ENCODE data around the gene NOL4L.

DNA sequence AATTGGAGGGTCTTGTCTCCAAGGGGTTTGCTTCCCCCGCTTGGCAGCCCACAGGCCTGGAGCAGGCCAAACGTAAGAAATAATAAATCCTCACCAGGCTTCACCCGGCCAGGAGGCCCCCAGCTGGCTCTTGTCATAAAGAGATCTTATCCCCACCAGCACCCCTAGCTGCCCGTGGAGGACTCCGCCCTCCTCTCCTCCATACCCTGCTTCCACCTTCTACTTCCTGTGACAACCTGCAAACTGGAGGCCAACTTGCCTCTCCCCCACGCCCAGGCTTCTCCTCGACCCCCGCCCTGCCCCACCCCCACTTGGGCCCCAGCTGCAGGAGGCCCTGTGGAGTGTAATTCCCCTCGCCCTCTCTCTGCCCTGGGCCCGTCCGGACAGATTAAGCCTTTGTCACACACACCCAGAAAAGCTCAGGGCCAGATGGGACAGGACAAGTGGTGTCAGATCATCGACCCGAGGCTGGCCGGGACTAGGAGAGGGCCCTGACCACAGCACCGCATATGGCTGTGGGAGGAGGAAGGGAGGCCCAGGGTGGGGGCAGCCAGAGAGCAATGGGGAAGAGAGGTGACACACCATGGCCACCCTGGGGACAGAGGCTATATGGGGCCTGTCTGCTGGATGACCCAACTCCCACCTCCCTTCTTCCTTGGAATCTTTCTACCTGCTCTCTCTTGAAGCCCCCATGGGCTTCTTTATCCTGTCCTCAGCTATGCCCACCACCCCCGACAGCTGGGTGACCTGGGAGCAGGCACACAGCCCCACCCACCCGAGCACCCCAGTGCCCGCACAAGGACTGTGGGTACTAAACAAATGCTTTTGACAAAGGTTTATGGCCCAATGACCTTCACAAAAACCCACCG is 3.9 kb downstream of the NOL4L start:
- TF ChIP-seq, protein P1, sequence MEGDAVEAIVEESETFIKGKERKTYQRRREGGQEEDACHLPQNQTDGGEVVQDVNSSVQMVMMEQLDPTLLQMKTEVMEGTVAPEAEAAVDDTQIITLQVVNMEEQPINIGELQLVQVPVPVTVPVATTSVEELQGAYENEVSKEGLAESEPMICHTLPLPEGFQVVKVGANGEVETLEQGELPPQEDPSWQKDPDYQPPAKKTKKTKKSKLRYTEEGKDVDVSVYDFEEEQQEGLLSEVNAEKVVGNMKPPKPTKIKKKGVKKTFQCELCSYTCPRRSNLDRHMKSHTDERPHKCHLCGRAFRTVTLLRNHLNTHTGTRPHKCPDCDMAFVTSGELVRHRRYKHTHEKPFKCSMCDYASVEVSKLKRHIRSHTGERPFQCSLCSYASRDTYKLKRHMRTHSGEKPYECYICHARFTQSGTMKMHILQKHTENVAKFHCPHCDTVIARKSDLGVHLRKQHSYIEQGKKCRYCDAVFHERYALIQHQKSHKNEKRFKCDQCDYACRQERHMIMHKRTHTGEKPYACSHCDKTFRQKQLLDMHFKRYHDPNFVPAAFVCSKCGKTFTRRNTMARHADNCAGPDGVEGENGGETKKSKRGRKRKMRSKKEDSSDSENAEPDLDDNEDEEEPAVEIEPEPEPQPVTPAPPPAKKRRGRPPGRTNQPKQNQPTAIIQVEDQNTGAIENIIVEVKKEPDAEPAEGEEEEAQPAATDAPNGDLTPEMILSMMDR (IDR thresholded peaks at IDR 0.05; ENCODE audit: extremely low read depth in 1 of 2, insufficient read depth in 1 of 2, low read depth in 1 of 2, low read length in 2 of 2): no peak
- no peak for TF ChIP-seq POLR2A (IDR thresholded peaks at IDR 0.05; ENCODE audit: low read depth, low read length)

Data from endothelial cell of umbilical vein (primary cell).